ENCODE measurements around the gene TTLL10. TPM values are rescaled to one million over a fixed set of nuclear protein-coding genes. Genes with fewer than 3 reads are reported as not detected.

TTLL10 gene
- total RNA-seq, 4 donors from 2014 or later, result not detected

DNA sequence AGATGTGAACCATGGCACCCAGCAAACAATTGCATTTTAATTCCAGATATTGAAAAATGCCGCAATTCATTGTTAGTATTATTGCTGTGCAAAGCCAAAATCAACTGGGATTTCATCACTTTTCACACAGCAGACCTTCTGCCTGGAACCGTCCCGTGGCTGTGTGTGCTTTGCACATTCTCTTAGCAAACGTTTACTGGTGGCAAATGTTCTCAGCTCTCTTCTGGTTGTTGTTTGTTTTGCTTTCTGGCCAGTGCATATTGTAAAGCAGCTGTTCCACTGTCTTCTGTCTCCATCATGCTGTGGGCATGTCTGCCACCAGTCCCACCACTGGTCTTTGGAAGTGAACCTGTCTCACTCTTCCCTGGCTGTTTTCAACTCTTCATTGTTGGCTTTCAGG, 19.8 kb upstream of the TTLL10 start:
- DNase-seq (ENCODE audit: low spot score in 2 of 2), result no peak
- WGBS, 2 donors, result 32 to 44% methylated on average over 4 of the region's 4 CpGs

GRCh38 chr1:1155258-1155657, 18.4 kb upstream of the TTLL10 start:
- Histone ChIP-seq H3K27me3 (no peaks in the 10 kb centered on the region), H3K4me1 (peaks cover 0 to 26% (median 13%) of the 10 kb centered on the region in 4 donors), H3K27ac (no peak overlapping the region), H3K9me3 (peaks cover 0 to 7% (median 0%) of the 10 kb centered on the region in 4 donors), H3K4me3 (no peak overlapping the region), H3K36me3 (no peaks in the 10 kb centered on the region)
- 79 to 82% methylated on average over 10 of the region's 10 CpGs for WGBS, 2 donors
- no peak for DNase-seq (ENCODE audit: low spot score in 2 of 2)
- TF ChIP-seq EP300 (IDR thresholded peaks at IDR 0.05) (no peak), POLR2A (IDR thresholded peaks at IDR 0.05) (no peak)
- TF ChIP-seq, protein P1, sequence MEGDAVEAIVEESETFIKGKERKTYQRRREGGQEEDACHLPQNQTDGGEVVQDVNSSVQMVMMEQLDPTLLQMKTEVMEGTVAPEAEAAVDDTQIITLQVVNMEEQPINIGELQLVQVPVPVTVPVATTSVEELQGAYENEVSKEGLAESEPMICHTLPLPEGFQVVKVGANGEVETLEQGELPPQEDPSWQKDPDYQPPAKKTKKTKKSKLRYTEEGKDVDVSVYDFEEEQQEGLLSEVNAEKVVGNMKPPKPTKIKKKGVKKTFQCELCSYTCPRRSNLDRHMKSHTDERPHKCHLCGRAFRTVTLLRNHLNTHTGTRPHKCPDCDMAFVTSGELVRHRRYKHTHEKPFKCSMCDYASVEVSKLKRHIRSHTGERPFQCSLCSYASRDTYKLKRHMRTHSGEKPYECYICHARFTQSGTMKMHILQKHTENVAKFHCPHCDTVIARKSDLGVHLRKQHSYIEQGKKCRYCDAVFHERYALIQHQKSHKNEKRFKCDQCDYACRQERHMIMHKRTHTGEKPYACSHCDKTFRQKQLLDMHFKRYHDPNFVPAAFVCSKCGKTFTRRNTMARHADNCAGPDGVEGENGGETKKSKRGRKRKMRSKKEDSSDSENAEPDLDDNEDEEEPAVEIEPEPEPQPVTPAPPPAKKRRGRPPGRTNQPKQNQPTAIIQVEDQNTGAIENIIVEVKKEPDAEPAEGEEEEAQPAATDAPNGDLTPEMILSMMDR (IDR thresholded peaks at IDR 0.05), result no peak

More for the DNA sequence above, 19.8 kb upstream of the TTLL10 start:
- Histone ChIP-seq H3K4me1 (peaks cover 0 to 21% (median 12%) of the 10 kb centered on the region in 4 donors), H3K36me3 (no peaks in the 10 kb centered on the region), H3K27me3 (no peaks in the 10 kb centered on the region), H3K27ac (no peak overlapping the region), H3K4me3 (no peak overlapping the region), H3K9me3 (peaks cover 0 to 7% (median 0%) of the 10 kb centered on the region in 4 donors)
- TF ChIP-seq POLR2A (IDR thresholded peaks at IDR 0.05) (no peak), EP300 (IDR thresholded peaks at IDR 0.05) (no peak)
- TF ChIP-seq, protein P1 (IDR thresholded peaks at IDR 0.05), result no peak

- peaks cover 0 to 4% of the 10 kb centered on the region in 2 donors for H3K27me3 ChIP-seq
- 49 to 61% methylated on average over 22 to 25 of the region's 26 CpGs for WGBS, 2 donors
- H3K9me3 ChIP-seq, result peaks cover 0 to 7% (median 0%) of the 10 kb centered on the region in 4 donors
- no peaks in the 10 kb centered on the region for H3K36me3 ChIP-seq
- peaks cover 0 to 26% (median 13%) of the 10 kb centered on the region in 4 donors for H3K4me1 ChIP-seq
- H3K4me3 ChIP-seq, result no peak overlapping the region
- no peak for TF ChIP-seq POLR2A (IDR thresholded peaks at IDR 0.05)
- TF ChIP-seq, protein P1 (IDR thresholded peaks at IDR 0.05), result no peak
- TF ChIP-seq EP300 (IDR thresholded peaks at IDR 0.05), result no peak
- H3K27ac ChIP-seq, result peak overlapping the region in 2 of 4 donors; percentile 63 to 74
- DNase-seq (ENCODE audit: low spot score in 2 of 2), result no peak
These were observed 17.3 kb upstream of the TTLL10 start for GRCh38 chr1:1156140-1157032.

DNA sequence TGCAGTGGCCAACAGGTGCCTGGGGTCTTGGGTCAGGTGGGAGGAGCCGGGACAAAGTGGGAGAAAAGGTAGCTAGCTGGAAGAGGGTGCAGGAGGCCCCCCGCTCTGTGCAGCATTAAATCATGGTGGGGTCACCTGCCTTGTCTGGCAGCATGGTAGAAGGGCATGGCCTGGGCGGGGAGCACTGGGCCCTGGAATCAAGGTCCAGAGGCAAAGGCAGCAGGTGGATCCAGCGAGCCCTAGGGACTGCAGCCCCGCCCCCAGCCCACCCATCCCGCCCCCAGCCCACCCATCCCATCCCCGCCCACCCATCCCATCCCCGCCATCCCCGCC, 16.7 kb upstream of the TTLL10 start:
- Histone ChIP-seq H3K4me3 (no peak overlapping the region), H3K27me3 (peaks cover 0 to 10% of the 10 kb centered on the region in 2 donors), H3K36me3 (no peaks in the 10 kb centered on the region), H3K9me3 (peaks cover 0 to 7% (median 0%) of the 10 kb centered on the region in 4 donors), H3K27ac (peak overlapping the region in 2 of 4 donors; percentile 63 to 74), H3K4me1 (peaks cover 0 to 26% (median 13%) of the 10 kb centered on the region in 4 donors)
- no peak for DNase-seq (ENCODE audit: low spot score in 2 of 2)
- 74 to 84% methylated on average over 2 to 4 of the region's 9 CpGs for WGBS, 2 donors
- TF ChIP-seq EP300 (IDR thresholded peaks at IDR 0.05) (no peak), POLR2A (IDR thresholded peaks at IDR 0.05) (no peak)
- TF ChIP-seq, protein P1 (IDR thresholded peaks at IDR 0.05), result no peak

GRCh38 chr1:1157426-1157913, 16.2 kb upstream of the TTLL10 start:
- peaks cover 0 to 26% (median 13%) of the 10 kb centered on the region in 4 donors for H3K4me1 ChIP-seq
- H3K27ac ChIP-seq, result peak overlapping the region; percentile 87 to 99 (median 96)
- TF ChIP-seq, protein P1 (IDR thresholded peaks at IDR 0.05), result no peak
- TF ChIP-seq POLR2A (IDR thresholded peaks at IDR 0.05), result peak in 1 of 2 donors; percentile 52
- peaks cover 0 to 7% (median 0%) of the 10 kb centered on the region in 4 donors for H3K9me3 ChIP-seq
- peak; percentile 70 to 72 for DNase-seq (ENCODE audit: low spot score in 2 of 2)
- H3K36me3 ChIP-seq, result no peaks in the 10 kb centered on the region
- 3 to 5% methylated on average over 4 to 6 of the region's 29 CpGs for WGBS, 2 donors
- peaks cover 0 to 15% of the 10 kb centered on the region in 2 donors for H3K27me3 ChIP-seq
- peak overlapping the region; percentile 46 to 94 (median 80) for H3K4me3 ChIP-seq

Data from tibial nerve (tissue), 4 donors.